B cell (primary cell): ENCODE data around the gene SHANK1. TPM values are rescaled to one million over a fixed set of nuclear protein-coding genes. Genes with fewer than 3 reads are reported as not detected.

Experiments
- ATAC-seq: fragments of 200-7000 bp; cut with Tn5 transposase; one replicate; pipeline ENCODE4 v1.10.0; 2021; ENCODE audit warnings: low read depth, mild to moderate bottlenecking, moderate number of reproducible peaks, moderate library complexity
- CTCF ChIA-PET: fragments of 350-600 bp; sonication (Branson Sonifier 250); formaldehyde crosslinking; loops from one replicate; lab custom pipeline; 2021; ENCODE audit warnings: antibody characterized with exemption, inconsistent platforms; lab: Charles Lee
- POLR2A ChIA-PET: fragments of 350-600 bp; sonication (Branson Sonifier 250); formaldehyde crosslinking; loops from one replicate; lab custom pipeline; 2021; ENCODE audit warnings: antibody characterized with exemption; lab: Charles Lee
- DNase-seq: peaks from one replicate; pipeline ENCODE4 v3.0.0; 2013
- H2AFZ ChIP-seq: 2 replicates; pipeline ENCODE4 v1.6.1; 2012; ENCODE audit warnings: mild to moderate bottlenecking, low read depth, low read length; ENCODE audit not compliant: insufficient read depth, poor library complexity, severe bottlenecking
- H3K27ac ChIP-seq, 2 donors: 1 replicate in 1 of 2; 2 replicates in 1 of 2; pipeline ENCODE4 v1.5.1; 2012 to 2013; ENCODE audit warnings: low read length in 2 of 2, mild to moderate bottlenecking in 2 of 2, moderate library complexity in 1 of 2
- H3K27me3 ChIP-seq, 4 experiments: fragments of 200-600 bp in 1 of 4; sonication (generic) in 1 of 4; replicated peaks in 1 of 4; 1 replicate in 2 of 4; 2 replicates in 2 of 4; pipeline versions ENCODE4 v1.6.1 to v1.7.0; 2013 to 2016; ENCODE audit warnings: low read length in 3 of 4, mild to moderate bottlenecking in 2 of 4, mixed read lengths in 1 of 4, moderate library complexity in 1 of 4; ENCODE audit not compliant: insufficient read depth in 4 of 4, control insufficient read depth in 3 of 4; ENCODE audit errors: control extremely low read depth in 1 of 4
- H3K36me3 ChIP-seq, 2 experiments: replicated peaks in 1 of 2; 1 replicate in 1 of 2; 2 replicates in 1 of 2; pipeline versions ENCODE4 v1.6.1 to v1.7.1; 2013; ENCODE audit warnings: low read length in 1 of 2; ENCODE audit not compliant: insufficient read depth in 2 of 2, control insufficient read depth in 1 of 2; ENCODE audit errors: control extremely low read depth in 1 of 2, extremely low read depth in 1 of 2
- H3K4me1 ChIP-seq, 2 donors: fragments of 200-600 bp in 1 of 2; sonication (generic) in 1 of 2; 1 replicate in 1 of 2; 2 replicates in 1 of 2; pipeline versions ENCODE4 v1.5.1 to v1.6.1; 2013 to 2017; ENCODE audit warnings: low read length in 2 of 2; ENCODE audit not compliant: control insufficient read depth in 2 of 2, insufficient read depth in 2 of 2
- H3K4me2 ChIP-seq: replicated peaks from 2 replicates; pipeline ENCODE3; 2012; ENCODE audit warnings: mild to moderate bottlenecking, low read depth, low read length; ENCODE audit not compliant: poor library complexity, severe bottlenecking
- H3K4me3 ChIP-seq, 5 experiments: fragments of 200-600 bp in 1 of 5; sonication (generic) in 1 of 5; 1 replicate in 3 of 5; 2 replicates in 2 of 5; pipeline versions ENCODE4 v1.5.1 to v1.7.0; 2011 to 2016; ENCODE audit warnings: low read length in 4 of 5, mild to moderate bottlenecking in 4 of 5, low read depth in 2 of 5, control low read depth in 1 of 5, moderate library complexity in 1 of 5; ENCODE audit not compliant: insufficient read depth in 1 of 5; ENCODE audit errors: control extremely low read depth in 1 of 5, extremely low read depth in 1 of 5
- H3K79me2 ChIP-seq: fragments of 200-600 bp; sonication (generic); one replicate; pipeline ENCODE4 v1.6.0; 2016; ENCODE audit warnings: low read length; ENCODE audit not compliant: control insufficient read depth, insufficient read depth
- H3K9ac ChIP-seq: fragments of 200-600 bp; sonication (generic); 2 replicates; pipeline ENCODE4 v1.6.1; 2017; ENCODE audit warnings: mild to moderate bottlenecking, low read length, moderate library complexity
- H3K9me3 ChIP-seq, 3 donors: one replicate each; pipeline versions ENCODE4 v1.6.1 to v1.7.1; 2013; ENCODE audit warnings: low read length in 2 of 3; ENCODE audit not compliant: control insufficient read depth in 2 of 3, insufficient read depth in 1 of 3; ENCODE audit errors: control extremely low read depth in 1 of 3
- H4K20me1 ChIP-seq: 2 replicates; pipeline ENCODE4 v1.6.0; 2012; ENCODE audit warnings: mild to moderate bottlenecking, low read length; ENCODE audit not compliant: insufficient read depth, control insufficient read depth, poor library complexity, severe bottlenecking
- H3K27ac Mint-ChIP-seq: one replicate; pipeline ENCODE4 v1.8.0; 2021; ENCODE audit warnings: mixed read lengths
- H3K27me3 Mint-ChIP-seq: one replicate; pipeline ENCODE4 v1.8.0; 2021; ENCODE audit warnings: mixed read lengths
- H3K4me1 Mint-ChIP-seq: one replicate; pipeline ENCODE4 v1.8.0; 2021; ENCODE audit warnings: mixed read lengths
- H3K4me3 Mint-ChIP-seq: one replicate; pipeline ENCODE4 v1.8.0; 2021; ENCODE audit warnings: mixed read lengths
- H3K9me3 Mint-ChIP-seq: one replicate; pipeline ENCODE4 v1.8.0; 2022; ENCODE audit warnings: mixed read lengths; ENCODE audit not compliant: insufficient read depth
- EZH2 ChIP-seq: IDR thresholded peaks from 2 replicates; pipeline ENCODE4 v1.6.1; 2012; ENCODE audit warnings: borderline replicate concordance, low read depth, mild to moderate bottlenecking, moderate library complexity, low read length; ENCODE audit not compliant: insufficient read depth, poor library complexity, severe bottlenecking
- WGBS: methylation state at CpG from one replicate; pipeline ENCODE4 v1.1.5; 2013; ENCODE audit warnings: missing lambda C conversion rate; ENCODE audit not compliant: insufficient coverage; 5-methylcytosine and 5-hydroxymethylcytosine counted together
- intact Hi-C: fragments of 100-400 bp; cut with micrococcal nuclease; formaldehyde crosslinking; loops from one replicate; pipeline ENCODE4 v1.10.0; 2022
- polyA plus RNA-seq: library from polyadenylated mRNA; depleted of rRNA; stranded (reverse); fragments of >200 nt; gene quantifications from 2 replicates; pipeline ENCODE4 v1.2.3, GENCODE V29; 2012
- total RNA-seq, 2 donors: library from RNA; stranded (reverse); fragments of 120-200 nt in 1 of 2; gene quantifications; 1 replicate in 1 of 2; 2 replicates in 1 of 2; pipeline versions ENCODE4 v1.2.3 to v1.2.4, GENCODE V29; 2013 to 2022
- TF ChIP-seq, protein P1 (sequence below): fragments of 200-600 bp; IDR thresholded peaks from one replicate; pipeline ENCODE4 v1.8.0; 2022; ENCODE audit warnings: antibody characterized with exemption, mild to moderate bottlenecking

SHANK1 gene
- total and polyA plus RNA-seq, 2 donors (not counting 1 experiment from before 2014, with no cell fraction given) = not detected

DNA sequence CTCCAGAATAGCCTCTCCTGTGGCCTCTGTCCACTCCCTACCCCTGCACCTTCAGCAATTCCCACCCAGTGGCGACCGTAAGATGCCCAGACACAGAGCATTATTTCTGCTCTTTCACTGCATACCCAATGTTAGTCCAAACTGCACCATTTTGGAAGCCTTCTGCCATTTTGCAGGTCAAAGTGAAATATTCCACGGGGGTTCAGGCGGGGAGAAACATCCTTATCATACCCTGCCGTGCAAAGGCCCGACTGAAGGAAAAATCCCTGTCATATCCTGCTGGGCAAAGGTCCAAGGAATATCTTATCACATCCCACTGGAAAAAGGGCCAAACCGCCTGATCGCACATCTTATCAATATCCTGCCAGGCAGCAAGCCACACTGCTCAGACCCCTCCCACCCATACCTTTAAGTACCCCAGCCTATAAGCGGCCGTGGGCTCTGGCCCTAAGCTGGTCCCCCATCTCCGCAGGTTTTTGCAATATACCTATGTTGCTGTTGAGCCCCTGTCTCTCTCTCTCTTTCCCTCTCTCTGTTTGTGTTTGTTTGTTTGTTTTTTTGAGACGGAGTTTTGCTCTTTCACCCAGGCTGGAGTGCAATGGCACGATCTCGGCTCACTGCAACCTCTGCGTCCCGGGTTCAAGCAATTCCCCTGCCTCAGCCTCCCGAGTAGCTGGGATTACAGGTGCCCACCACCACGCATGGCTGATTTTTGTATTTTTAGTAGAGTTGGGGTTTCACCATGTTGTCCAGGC, 21.8 kb upstream of the SHANK1 start:
- Histone ChIP-seq H3K4me1 (no peaks in the 10 kb centered on the region), H3K4me3 (no peak overlapping the region), H3K36me3 (no peaks in the 10 kb centered on the region), H4K20me1 (no peaks in the 10 kb centered on the region), H3K9ac (no peak overlapping the region), H3K9me3 (peaks cover 0 to 7% (median 0%) of the 10 kb centered on the region in 3 donors), H2AFZ (no peak overlapping the region), H3K4me2 (no peak overlapping the region), H3K27ac (no peak overlapping the region), H3K79me2 (no peaks in the 10 kb centered on the region), H3K27me3 (peaks cover 0 to 17% (median 4%) of the 10 kb centered on the region in 4 experiments)
- Mint-ChIP-seq H3K4me3 (no peak overlapping the region), H3K27me3 (peaks cover 47% of the 10 kb centered on the region), H3K9me3 (no peaks in the 10 kb centered on the region), H3K27ac (no peak overlapping the region), H3K4me1 (no peaks in the 10 kb centered on the region)
- 69% methylated on average over 15 of the region's 18 CpGs for WGBS
- ChIA-PET POLR2A (no interaction called here), CTCF (interaction anchor here (1.1 kb wide), 1 partner anchor 71 kb away, joined by 3 read pairs; no protein-coding TSS in a partner anchor)
- TF ChIP-seq, protein P1, sequence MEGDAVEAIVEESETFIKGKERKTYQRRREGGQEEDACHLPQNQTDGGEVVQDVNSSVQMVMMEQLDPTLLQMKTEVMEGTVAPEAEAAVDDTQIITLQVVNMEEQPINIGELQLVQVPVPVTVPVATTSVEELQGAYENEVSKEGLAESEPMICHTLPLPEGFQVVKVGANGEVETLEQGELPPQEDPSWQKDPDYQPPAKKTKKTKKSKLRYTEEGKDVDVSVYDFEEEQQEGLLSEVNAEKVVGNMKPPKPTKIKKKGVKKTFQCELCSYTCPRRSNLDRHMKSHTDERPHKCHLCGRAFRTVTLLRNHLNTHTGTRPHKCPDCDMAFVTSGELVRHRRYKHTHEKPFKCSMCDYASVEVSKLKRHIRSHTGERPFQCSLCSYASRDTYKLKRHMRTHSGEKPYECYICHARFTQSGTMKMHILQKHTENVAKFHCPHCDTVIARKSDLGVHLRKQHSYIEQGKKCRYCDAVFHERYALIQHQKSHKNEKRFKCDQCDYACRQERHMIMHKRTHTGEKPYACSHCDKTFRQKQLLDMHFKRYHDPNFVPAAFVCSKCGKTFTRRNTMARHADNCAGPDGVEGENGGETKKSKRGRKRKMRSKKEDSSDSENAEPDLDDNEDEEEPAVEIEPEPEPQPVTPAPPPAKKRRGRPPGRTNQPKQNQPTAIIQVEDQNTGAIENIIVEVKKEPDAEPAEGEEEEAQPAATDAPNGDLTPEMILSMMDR = no peak
- intact Hi-C loops = no loop called here
- ATAC-seq (no peak), DNase-seq (no peak)

DNA sequence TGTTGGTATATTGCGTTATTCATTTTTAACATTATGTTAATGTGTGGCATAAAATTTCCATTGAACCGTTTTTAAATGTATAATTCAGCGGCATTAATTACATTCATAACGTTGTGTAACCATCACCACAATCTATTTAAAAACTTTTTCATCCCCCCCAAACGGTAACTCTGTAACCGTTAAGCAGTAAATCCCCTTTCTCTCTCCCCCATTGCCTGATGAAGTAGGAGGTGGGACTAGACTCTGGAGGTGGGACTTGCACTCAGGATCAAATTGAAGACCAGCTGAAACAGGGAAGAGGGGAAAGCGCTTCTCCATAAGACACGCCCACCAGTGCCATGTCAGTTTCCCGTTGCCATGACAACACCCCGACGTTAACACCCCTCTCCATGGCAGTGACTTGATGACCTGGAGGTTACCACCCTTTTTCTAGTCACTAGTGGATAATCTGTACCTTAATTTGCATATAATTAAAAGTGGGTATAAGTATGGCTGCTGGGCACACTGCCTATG, 20.4 kb upstream of the SHANK1 start:
- ATAC-seq = no peak
- Histone ChIP-seq H3K36me3 (no peaks in the 10 kb centered on the region), H3K9ac (no peak overlapping the region), H2AFZ (no peak overlapping the region), H3K27me3 (peaks cover 0 to 17% (median 8%) of the 10 kb centered on the region in 4 experiments), H3K4me3 (no peak overlapping the region), H3K9me3 (peaks cover 0 to 7% (median 0%) of the 10 kb centered on the region in 3 donors), H3K4me1 (no peaks in the 10 kb centered on the region), H3K4me2 (no peak overlapping the region), H4K20me1 (no peaks in the 10 kb centered on the region), H3K27ac (no peak overlapping the region), H3K79me2 (no peaks in the 10 kb centered on the region)
- intact Hi-C loops = no loop called here
- DNase-seq = no peak
- Mint-ChIP-seq H3K27me3 (peaks cover 48% of the 10 kb centered on the region), H3K4me3 (no peak overlapping the region), H3K9me3 (no peaks in the 10 kb centered on the region), H3K4me1 (no peaks in the 10 kb centered on the region), H3K27ac (no peak overlapping the region)
- ChIA-PET CTCF (interaction anchor here (1.1 kb wide), 1 partner anchor 70 kb away, joined by 3 read pairs; no protein-coding TSS in a partner anchor), POLR2A (no interaction called here)
- TF ChIP-seq, protein P1 = no peak
- TF ChIP-seq EZH2 = no peak
- WGBS = no CpG with 5 or more reads among the region's 11 CpGs
